ENCODE measurements around the gene GMPS.

Gene GMPS

GRCh38 chr3:155891321-155891720 is 20.9 kb downstream of the GMPS start:
- no peak for DNase-seq (ENCODE audit: low read depth)
- no peak overlapping the region for H3K4me3 ChIP-seq (ENCODE audit: low read length)
- TF ChIP-seq, protein P1, sequence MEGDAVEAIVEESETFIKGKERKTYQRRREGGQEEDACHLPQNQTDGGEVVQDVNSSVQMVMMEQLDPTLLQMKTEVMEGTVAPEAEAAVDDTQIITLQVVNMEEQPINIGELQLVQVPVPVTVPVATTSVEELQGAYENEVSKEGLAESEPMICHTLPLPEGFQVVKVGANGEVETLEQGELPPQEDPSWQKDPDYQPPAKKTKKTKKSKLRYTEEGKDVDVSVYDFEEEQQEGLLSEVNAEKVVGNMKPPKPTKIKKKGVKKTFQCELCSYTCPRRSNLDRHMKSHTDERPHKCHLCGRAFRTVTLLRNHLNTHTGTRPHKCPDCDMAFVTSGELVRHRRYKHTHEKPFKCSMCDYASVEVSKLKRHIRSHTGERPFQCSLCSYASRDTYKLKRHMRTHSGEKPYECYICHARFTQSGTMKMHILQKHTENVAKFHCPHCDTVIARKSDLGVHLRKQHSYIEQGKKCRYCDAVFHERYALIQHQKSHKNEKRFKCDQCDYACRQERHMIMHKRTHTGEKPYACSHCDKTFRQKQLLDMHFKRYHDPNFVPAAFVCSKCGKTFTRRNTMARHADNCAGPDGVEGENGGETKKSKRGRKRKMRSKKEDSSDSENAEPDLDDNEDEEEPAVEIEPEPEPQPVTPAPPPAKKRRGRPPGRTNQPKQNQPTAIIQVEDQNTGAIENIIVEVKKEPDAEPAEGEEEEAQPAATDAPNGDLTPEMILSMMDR (conservative IDR thresholded peaks at IDR 0.05; ENCODE audit: low read length), result no peak

- no peak for DNase-seq (ENCODE audit: low read depth)
- no peak overlapping the region for H3K4me3 ChIP-seq (ENCODE audit: low read length)
- TF ChIP-seq, protein P1 (conservative IDR thresholded peaks at IDR 0.05; ENCODE audit: low read length), result no peak
These were observed 25.0 kb downstream of the GMPS start for GRCh38 chr3:155895379-155895900.

DNA sequence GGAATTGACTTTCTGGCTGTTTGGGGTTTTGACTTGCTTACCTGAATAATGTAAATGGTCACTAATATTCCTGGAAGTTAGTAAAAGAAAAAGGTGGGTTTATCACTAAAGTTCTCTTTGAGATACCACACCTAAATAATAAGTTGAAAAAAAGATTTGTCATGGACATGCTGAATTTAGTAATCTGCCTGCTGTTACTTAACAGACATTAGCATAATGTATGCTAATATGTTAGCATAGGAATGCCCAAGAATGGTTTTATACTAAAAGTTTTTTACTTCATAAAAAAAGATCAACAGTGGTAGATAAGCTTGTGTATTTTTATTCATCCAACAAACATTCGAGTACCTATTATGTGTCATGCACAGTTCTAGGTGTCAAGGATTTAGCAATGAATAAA is 36.5 kb downstream of the GMPS start:
- no peak overlapping the region for H3K4me3 ChIP-seq (ENCODE audit: low read length)
- TF ChIP-seq, protein P1 (conservative IDR thresholded peaks at IDR 0.05; ENCODE audit: low read length), result no peak
- no peak for DNase-seq (ENCODE audit: low read depth)

DNA sequence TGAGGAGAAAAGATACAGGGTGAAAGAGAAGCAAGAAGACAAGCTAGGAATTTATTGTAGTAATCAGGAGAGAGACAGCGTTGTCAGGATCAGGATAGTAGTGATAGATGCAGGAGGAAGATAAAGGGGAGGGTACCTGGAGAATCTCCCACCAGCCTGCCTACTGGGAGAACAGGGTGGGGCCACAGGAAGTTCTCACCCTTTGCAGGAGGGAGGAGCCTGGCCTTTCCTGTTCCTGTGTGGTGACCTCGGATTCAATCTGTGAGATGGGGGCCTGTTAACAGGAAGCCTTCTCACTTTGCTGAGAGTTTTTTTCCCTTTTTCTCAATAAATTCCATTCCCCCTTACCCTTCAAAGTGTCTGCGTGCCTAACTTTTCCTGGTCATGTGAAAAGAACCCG is 37.6 kb downstream of the GMPS start:
- no peak for DNase-seq (ENCODE audit: low read depth)
- TF ChIP-seq, protein P1 (conservative IDR thresholded peaks at IDR 0.05; ENCODE audit: low read length), result no peak
- H3K4me3 ChIP-seq (ENCODE audit: low read length), result no peak overlapping the region

- H3K4me3 ChIP-seq (ENCODE audit: low read length), result no peak overlapping the region
- DNase-seq (ENCODE audit: low read depth), result no peak
- TF ChIP-seq, protein P1 (conservative IDR thresholded peaks at IDR 0.05; ENCODE audit: low read length), result no peak
These were observed 38.2 kb downstream of the GMPS start for GRCh38 chr3:155908605-155909004.

DNA sequence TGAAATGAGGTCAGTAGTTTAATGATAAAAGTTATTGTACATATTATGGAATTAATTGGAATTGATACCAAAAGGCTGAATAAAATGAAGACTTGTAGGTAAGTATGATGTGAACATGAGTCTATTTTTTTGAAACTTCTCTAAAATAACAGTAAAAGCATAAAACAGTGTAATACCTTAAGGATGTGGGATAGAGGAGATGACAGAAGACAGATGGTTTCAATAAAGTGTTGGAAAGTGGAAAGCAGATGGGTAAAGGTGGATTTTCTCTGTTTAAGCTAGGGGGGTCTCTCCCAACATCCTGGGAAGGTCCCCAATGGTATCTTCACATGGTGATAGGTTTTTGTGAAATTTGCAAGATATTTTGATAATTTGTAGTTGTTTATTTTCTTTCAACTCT is 41.6 kb downstream of the GMPS start:
- H3K4me3 ChIP-seq (ENCODE audit: low read length), result no peak overlapping the region
- no peak for DNase-seq (ENCODE audit: low read depth)
- TF ChIP-seq, protein P1 (conservative IDR thresholded peaks at IDR 0.05; ENCODE audit: low read length), result no peak

DNA sequence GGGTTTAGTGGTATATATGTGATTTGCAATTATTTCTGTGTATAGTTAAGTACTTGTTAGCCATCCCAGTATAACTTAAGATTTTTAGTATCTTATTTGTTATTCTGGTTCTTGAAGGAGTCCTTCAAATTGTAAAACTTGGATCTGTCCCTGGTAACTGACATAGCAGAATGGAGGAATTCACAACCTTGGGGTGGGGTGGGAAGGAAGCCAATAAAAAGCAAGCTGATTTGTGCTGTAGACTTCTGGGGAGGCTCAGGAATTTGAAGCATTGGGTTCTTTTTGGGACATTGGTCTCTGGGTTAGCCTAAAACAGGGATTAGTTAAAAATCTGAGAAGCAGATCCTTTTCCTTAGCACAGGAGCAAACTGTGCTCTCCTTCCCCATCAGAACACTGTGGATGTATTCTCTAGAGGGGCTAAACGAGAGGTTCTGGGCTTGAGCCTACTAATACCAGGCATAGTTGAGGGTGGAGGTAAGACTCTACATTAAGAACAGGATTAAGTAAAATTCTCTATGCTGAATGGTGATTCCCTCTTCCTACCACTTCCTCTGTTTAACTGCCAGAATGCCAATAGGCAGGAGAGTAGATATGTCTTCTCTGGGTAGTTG is 42.2 kb downstream of the GMPS start:
- H3K4me3 ChIP-seq (ENCODE audit: low read length), result no peak overlapping the region
- TF ChIP-seq, protein P1 (conservative IDR thresholded peaks at IDR 0.05; ENCODE audit: low read length), result no peak
- DNase-seq (ENCODE audit: low read depth), result peak; percentile 56
